ENCODE results near the gene FKBP9. TPM values are rescaled to one million over a fixed set of nuclear protein-coding genes. Genes with fewer than 3 reads are reported as not detected.

The FKBP9 gene
- total and polyA plus RNA-seq, 2 of the 8 experiments (the other 6 are each of a cell fraction or from before 2014, with no cell fraction given), result 7.2 to 10.1 TPM

- TF ChIP-seq KDM4A (IDR thresholded peaks at IDR 0.05; ENCODE audit: low read depth, low read length, severe bottlenecking) (no peak), CHD2 (IDR thresholded peaks at IDR 0.05; ENCODE audit: low read length) (no peak)
Measured at GRCh38 chr7:32947420-32947983, 9.7 kb upstream of the FKBP9 start (continued).

Measured in H1 (cell line).